PFSK-1 (cell line): Measurements from ENCODE around the gene UFC1.

Source experiments
- FOXP2 ChIP-seq: optimal IDR thresholded peaks from 2 replicates; pipeline ENCODE3; 2011; ENCODE audit warnings: borderline replicate concordance, control low read depth, inconsistent platforms; ENCODE audit not compliant: insufficient read depth; ENCODE audit errors: extremely low read length, extremely low read depth
- POLR2AphosphoS5 ChIP-seq: IDR thresholded peaks from 2 replicates; pipeline ENCODE4 v1.6.1; 2012; ENCODE audit warnings: low read depth, mild to moderate bottlenecking, control low read depth, low read length, moderate library complexity
- REST ChIP-seq, 2 experiments: IDR thresholded peaks; 2 replicates each; pipeline versions ENCODE4 v1.6.1 to v1.8.0; 2011 to 2012; ENCODE audit warnings: low read depth in 2 of 2, low read length in 2 of 2, control low read depth in 1 of 2, inconsistent platforms in 1 of 2, mild to moderate bottlenecking in 1 of 2, moderate library complexity in 1 of 2; ENCODE audit not compliant: insufficient read depth in 1 of 2
- SIN3A ChIP-seq: IDR thresholded peaks from 2 replicates; pipeline ENCODE4 v1.6.1; 2012; ENCODE audit warnings: mild to moderate bottlenecking, low read length, moderate library complexity, borderline replicate concordance; ENCODE audit not compliant: insufficient read depth
- TAF1 ChIP-seq: IDR thresholded peaks from 2 replicates; pipeline ENCODE4 v1.6.1; 2012; ENCODE audit warnings: low read length, control low read depth, borderline replicate concordance; ENCODE audit not compliant: insufficient read depth

Gene UFC1

DNA sequence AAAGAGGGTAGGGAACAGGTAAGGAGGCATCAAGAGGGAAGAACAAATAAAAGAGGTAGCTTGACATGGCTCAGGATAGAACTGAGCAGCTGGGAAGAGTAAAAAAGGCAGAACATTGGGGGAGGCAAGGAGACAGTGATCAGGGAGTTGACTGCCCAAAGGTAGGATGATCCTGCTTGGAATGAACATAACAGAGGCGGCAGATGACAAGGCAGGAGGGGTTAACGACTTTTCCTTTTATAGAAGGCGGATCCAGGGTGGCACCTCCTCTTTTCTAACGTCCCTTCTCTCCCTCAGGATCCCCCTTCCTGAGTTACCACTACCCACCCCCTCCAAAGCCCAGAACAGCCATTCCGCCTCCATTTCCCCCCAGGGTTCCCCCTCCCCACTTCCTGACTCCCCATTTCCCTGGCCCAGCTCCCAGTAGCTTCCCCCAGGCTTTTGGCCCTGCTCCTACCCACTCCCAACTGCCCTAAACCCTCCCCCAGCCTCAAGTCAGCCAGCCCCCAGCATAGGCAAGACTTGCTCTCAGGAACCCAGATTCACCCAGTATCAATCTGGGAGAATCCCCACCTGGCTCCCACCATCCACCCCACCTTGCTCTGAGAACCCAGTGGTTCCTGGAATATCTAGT, 45.8 kb downstream of the UFC1 start:
- no peak for TF ChIP-seq SIN3A
- TF ChIP-seq REST (IDR thresholded peaks at IDR 0.05; ENCODE audit: insufficient read depth in 1 of 2, low read depth in 2 of 2, low read length in 2 of 2): no peak
- TF ChIP-seq FOXP2: no peak
- no peak for TF ChIP-seq TAF1
- no peak for TF ChIP-seq POLR2AphosphoS5

DNA sequence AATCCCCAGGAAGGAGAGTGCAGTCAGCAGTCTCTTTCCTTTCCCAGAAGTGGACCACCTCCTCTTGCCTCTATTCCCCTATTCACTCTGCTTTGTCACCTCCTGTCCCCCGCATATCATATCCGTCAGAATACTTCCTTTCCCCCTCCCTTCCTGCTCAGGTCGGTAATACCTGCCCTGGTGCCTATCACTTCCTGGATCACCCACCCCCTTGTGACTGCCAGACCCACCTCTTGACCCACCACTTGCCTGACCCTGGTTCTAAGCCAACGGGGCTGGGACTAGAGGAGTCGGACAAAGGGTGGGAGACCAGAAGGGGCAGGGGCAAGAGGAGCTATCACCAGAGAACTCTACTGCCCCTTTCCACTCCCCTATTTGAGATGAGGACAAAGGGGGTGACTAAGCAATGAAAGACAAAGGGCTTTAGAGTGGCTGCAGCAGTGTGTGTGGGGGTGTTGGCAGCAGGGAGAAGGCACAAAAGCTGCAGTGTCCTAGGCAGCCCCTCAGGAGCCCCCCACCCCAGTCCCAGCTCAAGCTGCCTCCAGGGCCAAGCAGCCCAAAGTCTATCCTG, 46.7 kb downstream of the UFC1 start:
- TF ChIP-seq SIN3A: no peak
- no peak for TF ChIP-seq REST (IDR thresholded peaks at IDR 0.05; ENCODE audit: insufficient read depth in 1 of 2, low read depth in 2 of 2, low read length in 2 of 2)
- TF ChIP-seq FOXP2: no peak
- TF ChIP-seq POLR2AphosphoS5: no peak
- no peak for TF ChIP-seq TAF1

DNA sequence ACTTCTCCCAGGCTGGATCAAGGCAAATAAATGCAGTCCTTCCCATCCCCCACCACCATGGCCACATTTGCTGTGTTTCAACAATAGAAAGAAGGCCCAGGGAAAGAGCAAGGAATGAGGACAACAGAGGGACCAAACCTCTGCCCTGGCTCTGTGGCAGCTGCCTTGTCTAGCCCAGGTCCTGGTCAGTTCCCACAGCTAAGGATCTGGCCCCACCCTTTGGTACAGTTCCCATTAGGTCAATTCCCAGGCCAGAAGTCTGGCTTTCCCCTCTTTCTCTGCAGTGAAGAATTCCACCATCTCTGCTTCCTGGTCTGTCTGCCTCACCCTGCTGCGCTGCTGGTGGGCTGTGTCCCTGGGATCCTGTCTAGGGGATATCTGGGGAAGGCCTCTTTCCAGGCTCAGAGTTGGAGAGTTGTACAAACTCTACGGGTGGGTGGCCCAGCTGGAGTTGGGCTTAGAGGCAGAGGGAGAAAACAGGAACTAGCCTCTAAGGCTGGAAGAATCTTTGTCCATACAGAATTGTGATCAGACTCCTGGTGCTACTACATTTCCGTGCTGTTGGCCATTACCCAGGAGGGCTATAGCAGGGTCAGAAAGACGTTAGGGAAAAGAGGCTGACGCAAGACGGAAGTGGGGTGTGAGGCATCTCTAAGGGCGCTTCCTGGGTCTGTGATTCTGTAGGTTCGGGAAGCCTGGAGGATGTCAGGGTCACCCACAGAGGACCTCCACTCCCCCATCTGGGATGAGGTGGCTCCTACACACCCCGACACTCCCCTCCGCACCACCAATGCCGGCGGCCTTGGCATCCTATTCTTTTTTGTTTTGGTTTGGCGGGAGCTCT, 47.4 kb downstream of the UFC1 start:
- no peak for TF ChIP-seq FOXP2
- TF ChIP-seq POLR2AphosphoS5: no peak
- no peak for TF ChIP-seq TAF1

- TF ChIP-seq SIN3A (no peak), FOXP2 (no peak), REST (IDR thresholded peaks at IDR 0.05; ENCODE audit: insufficient read depth in 1 of 2, low read depth in 2 of 2, low read length in 2 of 2) (peak in 1 of 2 experiments; percentile 57; a peak in 2 of 4 replicates), TAF1 (peak; percentile 100), POLR2AphosphoS5 (peak; percentile 93)
These were observed 48.3 kb downstream of the UFC1 start, which contains the start of gene NDUFS2 for GRCh38 chr1:161201836-161202712. NDUFS2 (plus strand) TSS chr1:161202367; CDS start chr1:161202386, 19 bp downstream.

DNA sequence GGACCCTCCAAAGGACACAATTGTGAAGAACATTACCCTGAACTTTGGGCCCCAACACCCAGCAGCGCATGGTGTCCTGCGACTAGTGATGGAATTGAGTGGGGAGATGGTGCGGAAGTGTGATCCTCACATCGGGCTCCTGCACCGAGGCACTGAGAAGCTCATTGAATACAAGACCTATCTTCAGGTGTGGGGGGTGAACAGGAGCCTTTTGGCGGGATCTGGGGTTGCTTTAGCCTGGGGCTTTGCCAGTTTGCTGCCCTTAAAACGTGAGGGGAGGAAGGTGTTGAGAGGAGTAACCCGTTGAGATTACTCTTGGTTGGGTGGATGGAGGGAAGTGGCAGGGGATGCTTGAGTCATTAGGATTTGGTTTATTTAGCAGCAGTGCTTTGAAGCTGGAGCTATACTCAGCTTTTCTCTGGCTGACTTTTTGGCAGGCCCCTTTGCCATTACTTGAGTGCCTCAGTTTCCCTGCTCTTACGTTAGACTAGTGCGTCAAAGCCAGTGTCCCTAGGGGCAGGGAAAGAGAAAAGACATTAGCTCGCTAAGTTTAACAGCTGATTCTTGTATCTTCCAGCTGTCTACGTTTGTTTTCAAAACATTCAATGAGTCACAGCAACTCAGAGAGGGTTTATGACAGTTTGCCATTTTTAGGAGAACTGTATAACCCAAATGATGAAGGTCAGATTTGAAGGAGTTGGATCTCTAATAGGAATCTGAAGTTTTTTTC, 52.8 kb downstream of the UFC1 start:
- no peak for TF ChIP-seq FOXP2
- TF ChIP-seq POLR2AphosphoS5: no peak
- TF ChIP-seq REST (IDR thresholded peaks at IDR 0.05; ENCODE audit: insufficient read depth in 1 of 2, low read depth in 2 of 2, low read length in 2 of 2): no peak
- TF ChIP-seq SIN3A: no peak
- TF ChIP-seq TAF1: no peak
